ENCODE results near the gene ZCCHC7. TPM values are rescaled to one million over a fixed set of nuclear protein-coding genes. Genes with fewer than 3 reads are reported as not detected.

The ZCCHC7 gene
- total and polyA plus RNA-seq, 2 donors (not counting 3 experiments of a cell fraction or from before 2014, with no cell fraction given), result 7.4 to 14.8 TPM

GRCh38 chr9:37182718-37183117, 62.3 kb downstream of the ZCCHC7 start:
- Histone ChIP-seq H3K4me2 (ENCODE audit: insufficient read depth, low read length) (no peak overlapping the region), H3K9ac (replicated peaks; ENCODE audit: extremely low read depth, insufficient read depth, low read length) (no peak overlapping the region), H3K9me1 (replicated peaks; ENCODE audit: control insufficient read depth, extremely low read depth, insufficient read depth, low read length) (no peaks in the 10 kb centered on the region), H3K36me3 (ENCODE audit: control insufficient read depth in 2 of 2, extremely low read depth in 1 of 2, insufficient read depth in 2 of 2, low read length in 2 of 2) (no peaks in the 10 kb centered on the region), H3K4me3 (replicated peaks in 1 of 3; ENCODE audit: insufficient read depth in 1 of 3, low read depth in 1 of 3, low read length in 3 of 3) (no peak overlapping the region), H2AFZ (ENCODE audit: low read depth, low read length) (no peak overlapping the region), H3K79me2 (ENCODE audit: control insufficient read depth, insufficient read depth, low read length) (no peaks in the 10 kb centered on the region), H4K20me1 (replicated peaks; ENCODE audit: control insufficient read depth, extremely low read depth, insufficient read depth, low read length) (no peaks in the 10 kb centered on the region), H3K9me3 (replicated peaks; ENCODE audit: control insufficient read depth, insufficient read depth, low read length) (no peaks in the 10 kb centered on the region), H3K27ac (ENCODE audit: insufficient read depth, low read depth, low read length) (no peak overlapping the region), H3K4me1 (ENCODE audit: control insufficient read depth, extremely low read depth, insufficient read depth, low read length) (peaks cover 2% of the 10 kb centered on the region), H3K27me3 (ENCODE audit: control insufficient read depth in 2 of 2, insufficient read depth in 2 of 2, low read length in 2 of 2) (no peaks in the 10 kb centered on the region)
- no TSS peak for BruUV-seq (replicated peaks)
- TF ChIP-seq EZH2 (IDR thresholded peaks at IDR 0.05; ENCODE audit: borderline replicate concordance, low read depth, low read length, severe bottlenecking) (no peak), CTCF (IDR thresholded peaks at IDR 0.05; ENCODE audit: extremely low read depth in 1 of 2, insufficient read depth in 1 of 2, low read depth in 1 of 2, low read length in 2 of 2) (no peak), MAX (IDR thresholded peaks at IDR 0.05; ENCODE audit: insufficient read depth, insufficient read length) (no peak), MYC (IDR thresholded peaks at IDR 0.05; ENCODE audit: low read depth, low read length) (no peak), POLR2AphosphoS5 (IDR thresholded peaks at IDR 0.05; ENCODE audit: insufficient read depth, low read depth, low read length) (no peak), JUN (IDR thresholded peaks at IDR 0.05; ENCODE audit: borderline replicate concordance, insufficient read depth, insufficient read length, low read depth) (no peak), GATA2 (IDR thresholded peaks at IDR 0.05; ENCODE audit: insufficient read depth, insufficient read length, low read depth, low read length) (no peak), POLR2A (IDR thresholded peaks at IDR 0.05; ENCODE audit: low read depth, low read length) (no peak), FOS (IDR thresholded peaks at IDR 0.05; ENCODE audit: borderline replicate concordance, insufficient read depth, low read length) (no peak)
- ChIA-PET POLR2A (interaction anchor here (0.6 kb wide), 1 partner anchor 745 kb away, joined by 3 read pairs; no protein-coding TSS in a partner anchor), CTCF (interaction anchor here (1.1 kb wide), 1 partner anchor 9 kb away, joined by 4 read pairs; no protein-coding TSS in a partner anchor)
- DNase-seq (ENCODE audit: low read depth, low spot score) (no peak), FAIRE-seq (no peak)
- dilution Hi-C loops (cut with MboI; ENCODE audit: extremely low pct_ligation_motif_present, low sequenced_read_pairs) (no loop called here), intact Hi-C loops (cut with micrococcal nuclease) (no loop called here)
